ENCODE results near the gene FOXJ1.

The FOXJ1 gene

DNA sequence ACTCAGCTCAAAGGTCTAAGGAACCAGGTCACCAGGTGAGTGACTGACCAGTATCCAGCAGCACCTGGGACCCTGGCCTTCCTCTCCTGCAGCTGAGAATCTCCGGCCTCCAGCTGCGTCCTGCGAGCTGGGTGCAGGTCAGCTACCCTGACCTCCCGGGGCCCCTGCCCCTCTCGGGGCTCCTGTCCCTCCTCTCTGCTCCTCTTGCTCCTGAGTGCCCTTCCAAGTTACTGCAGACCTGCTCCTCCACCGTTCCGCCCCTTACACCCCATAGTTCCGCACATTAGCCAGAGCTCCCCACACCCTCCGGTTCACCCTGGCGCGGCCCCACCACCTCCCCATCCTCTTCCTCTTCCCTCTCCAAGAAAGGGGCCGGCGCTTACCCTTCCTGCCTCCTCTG lies 10.6 kb downstream of the FOXJ1 start:
- no peak overlapping the region for H3K4me3 ChIP-seq (ENCODE audit: low read depth, low read length)
- TF ChIP-seq, protein P1, sequence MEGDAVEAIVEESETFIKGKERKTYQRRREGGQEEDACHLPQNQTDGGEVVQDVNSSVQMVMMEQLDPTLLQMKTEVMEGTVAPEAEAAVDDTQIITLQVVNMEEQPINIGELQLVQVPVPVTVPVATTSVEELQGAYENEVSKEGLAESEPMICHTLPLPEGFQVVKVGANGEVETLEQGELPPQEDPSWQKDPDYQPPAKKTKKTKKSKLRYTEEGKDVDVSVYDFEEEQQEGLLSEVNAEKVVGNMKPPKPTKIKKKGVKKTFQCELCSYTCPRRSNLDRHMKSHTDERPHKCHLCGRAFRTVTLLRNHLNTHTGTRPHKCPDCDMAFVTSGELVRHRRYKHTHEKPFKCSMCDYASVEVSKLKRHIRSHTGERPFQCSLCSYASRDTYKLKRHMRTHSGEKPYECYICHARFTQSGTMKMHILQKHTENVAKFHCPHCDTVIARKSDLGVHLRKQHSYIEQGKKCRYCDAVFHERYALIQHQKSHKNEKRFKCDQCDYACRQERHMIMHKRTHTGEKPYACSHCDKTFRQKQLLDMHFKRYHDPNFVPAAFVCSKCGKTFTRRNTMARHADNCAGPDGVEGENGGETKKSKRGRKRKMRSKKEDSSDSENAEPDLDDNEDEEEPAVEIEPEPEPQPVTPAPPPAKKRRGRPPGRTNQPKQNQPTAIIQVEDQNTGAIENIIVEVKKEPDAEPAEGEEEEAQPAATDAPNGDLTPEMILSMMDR (IDR thresholded peaks at IDR 0.05; ENCODE audit: low read depth, low read length, missing control alignments), result no peak
- no peak for DNase-seq (ENCODE audit: low read depth)

DNA sequence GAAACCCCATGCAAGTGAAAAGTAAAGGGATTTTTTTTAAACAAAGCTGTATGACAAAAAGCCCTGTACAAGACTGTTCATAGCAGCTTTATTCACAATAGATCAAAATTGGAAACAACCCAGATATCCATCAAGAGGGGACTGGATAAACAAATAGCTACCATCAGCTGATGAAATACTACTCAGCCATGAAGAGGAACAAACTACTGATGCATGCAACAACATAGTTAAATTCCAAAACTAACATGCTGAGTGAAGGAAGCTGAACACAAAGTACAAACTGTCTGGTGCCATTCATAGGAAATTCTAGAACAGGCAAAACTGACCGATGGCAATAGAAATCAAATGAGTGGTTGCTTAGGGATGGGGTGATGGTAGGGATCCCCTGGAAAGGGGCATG lies 15.1 kb downstream of the FOXJ1 start:
- no peak overlapping the region for H3K4me3 ChIP-seq (ENCODE audit: low read depth, low read length)
- DNase-seq (ENCODE audit: low read depth), result no peak
- TF ChIP-seq, protein P1 (IDR thresholded peaks at IDR 0.05; ENCODE audit: low read depth, low read length, missing control alignments), result no peak

DNA sequence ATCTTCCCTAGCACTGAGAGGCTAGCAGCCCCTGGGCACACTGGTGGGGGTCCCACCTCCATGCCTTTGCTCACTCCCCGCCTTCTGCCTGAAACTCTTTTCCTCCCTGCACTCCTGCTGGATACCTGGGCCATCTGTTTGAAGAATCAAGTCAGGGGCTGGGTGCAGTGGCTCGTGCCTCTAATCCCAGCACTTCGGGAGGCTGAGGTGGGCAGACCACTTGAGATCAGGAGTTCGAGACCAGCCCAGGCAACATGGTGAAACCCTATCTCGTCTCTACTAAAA lies 15.7 kb downstream of the FOXJ1 start:
- no peak for DNase-seq (ENCODE audit: low read depth)
- TF ChIP-seq, protein P1 (IDR thresholded peaks at IDR 0.05; ENCODE audit: low read depth, low read length, missing control alignments), result no peak
- no peak overlapping the region for H3K4me3 ChIP-seq (ENCODE audit: low read depth, low read length)

DNA sequence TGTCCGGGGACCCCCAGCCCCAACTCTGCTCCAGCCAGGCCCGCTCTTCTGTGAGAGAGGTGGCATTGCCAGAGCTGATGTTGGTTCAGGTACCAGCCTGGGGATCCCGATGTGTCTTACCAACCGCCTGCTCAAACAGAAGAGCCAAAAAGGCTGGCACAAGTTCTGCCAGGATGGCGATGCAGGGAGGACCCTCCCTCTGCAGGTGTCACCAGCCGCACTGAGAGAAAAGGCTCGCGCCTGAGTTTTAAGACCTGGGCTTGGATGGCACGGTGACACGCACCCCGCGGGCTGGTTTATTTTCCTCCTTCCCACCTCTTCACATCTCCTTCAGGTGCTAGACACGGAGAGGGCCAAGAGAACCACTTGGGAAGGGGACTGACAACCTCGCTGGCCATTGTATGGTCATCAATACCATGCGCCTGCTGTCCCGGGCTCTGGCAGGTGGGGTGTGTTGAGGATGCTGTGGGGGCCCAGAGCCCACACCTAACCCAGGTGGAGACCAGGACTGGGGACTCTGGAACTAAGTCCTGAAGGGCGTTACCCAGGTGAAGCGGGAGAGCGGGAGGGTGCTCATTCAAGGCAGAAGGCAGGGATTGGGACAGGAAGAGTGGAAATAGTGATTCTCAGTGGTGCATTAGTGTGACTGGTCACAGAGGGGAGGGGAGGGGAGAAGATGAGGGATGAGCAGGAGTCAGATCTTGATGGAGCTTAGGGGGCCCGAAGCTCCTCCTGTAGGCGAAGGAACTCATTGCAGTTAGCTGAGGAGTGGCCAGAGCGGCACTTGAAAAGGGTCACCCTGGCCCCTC lies 16.3 kb downstream of the FOXJ1 start:
- DNase-seq (ENCODE audit: low read depth), result no peak
- TF ChIP-seq, protein P1 (IDR thresholded peaks at IDR 0.05; ENCODE audit: low read depth, low read length, missing control alignments), result peak; percentile 55
- H3K4me3 ChIP-seq (ENCODE audit: low read depth, low read length), result no peak overlapping the region

DNA sequence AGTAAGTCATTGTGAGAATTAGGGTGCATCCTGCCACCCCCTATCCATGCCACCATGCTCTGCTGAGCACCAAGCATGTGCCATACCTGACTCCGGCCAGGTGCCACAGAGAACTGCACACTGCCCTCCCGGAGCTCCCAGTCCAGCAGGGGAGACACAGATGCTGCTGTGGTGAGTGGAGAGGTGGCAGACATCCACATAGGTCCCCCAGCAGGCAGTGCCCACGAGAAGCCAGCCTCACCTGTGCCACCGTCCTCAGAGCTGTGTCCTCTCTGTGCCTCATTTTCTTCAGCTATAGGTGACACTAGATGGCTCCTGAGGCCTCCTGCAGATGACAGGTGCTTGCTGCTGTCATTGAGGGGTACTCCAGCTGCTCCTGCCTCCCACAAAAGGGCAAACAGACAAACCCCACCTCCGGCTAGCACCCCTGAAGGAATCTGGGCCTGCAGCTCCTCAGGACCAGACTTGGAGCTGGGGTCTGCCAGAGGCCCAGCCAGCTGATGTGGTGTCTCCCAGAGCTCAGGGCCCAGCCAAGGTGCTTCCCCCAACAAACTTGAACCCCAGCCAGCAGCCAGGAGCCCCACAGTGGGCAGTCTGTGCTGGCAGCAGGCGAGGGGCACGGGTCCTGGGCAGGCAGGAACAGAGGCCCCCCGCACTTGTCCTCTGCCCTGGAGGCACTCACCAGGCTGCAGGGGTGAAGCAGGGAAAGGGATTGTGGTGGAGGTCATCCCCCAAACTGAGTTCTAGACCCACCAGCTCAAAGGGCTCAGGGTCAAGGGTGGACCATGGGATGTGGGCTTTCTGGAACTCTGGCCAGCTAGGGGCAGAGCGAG lies 17.1 kb downstream of the FOXJ1 start:
- TF ChIP-seq, protein P1 (IDR thresholded peaks at IDR 0.05; ENCODE audit: low read depth, low read length, missing control alignments), result peak; percentile 32
- H3K4me3 ChIP-seq (ENCODE audit: low read depth, low read length), result no peak overlapping the region
- no peak for DNase-seq (ENCODE audit: low read depth)

DNA sequence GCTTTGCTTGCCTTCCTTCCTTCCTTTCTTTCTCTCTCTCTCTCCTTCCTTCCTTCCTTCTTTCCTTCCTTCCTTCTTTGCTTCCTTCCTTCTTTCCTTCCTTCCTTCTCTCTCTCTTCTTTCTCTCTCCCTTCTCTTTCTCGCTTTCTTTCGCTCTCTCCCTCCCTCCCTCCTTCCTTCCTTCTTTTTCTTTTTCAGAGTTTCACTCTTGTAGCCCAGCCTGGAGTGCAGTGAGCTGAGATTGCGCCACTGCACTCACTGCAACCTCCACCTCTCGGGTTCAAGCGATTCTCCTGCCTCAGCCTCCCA lies 17.9 kb downstream of the FOXJ1 start:
- TF ChIP-seq, protein P1 (IDR thresholded peaks at IDR 0.05; ENCODE audit: low read depth, low read length, missing control alignments), result no peak
- DNase-seq (ENCODE audit: low read depth), result no peak
- H3K4me3 ChIP-seq (ENCODE audit: low read depth, low read length), result no peak overlapping the region
